ENCODE measurements around the gene B4GAT1. TPM values are rescaled to one million over a fixed set of nuclear protein-coding genes. Genes with fewer than 3 reads are reported as not detected.
"Not testable (repeated sequence)": the region's sequence is repeated elsewhere in the genome, so short reads cannot be mapped to it uniquely, and the experiment has no call there.

B4GAT1 gene
- 25.2 TPM for polyA plus RNA-seq (2012; ENCODE audit: insufficient read depth, insufficient read length)

- peak within 1 kb of the TSS; percentile 79 for H3K4me3 ChIP-seq (ENCODE audit: low read length)
- peak; percentile 88 for DNase-seq (ENCODE audit: low read depth, low spot score)
Measured at GRCh38 chr11:66347425-66348276, at the start of gene B4GAT1. TSS of gene B4GAT1 (minus strand) at chr11:66347629. CDS start at chr11:66347545, 84 bp downstream.

GRCh38 chr11:66393954-66394353 lies 46.5 kb upstream of the B4GAT1 start:
- no peak overlapping the region for H3K4me3 ChIP-seq (ENCODE audit: low read length)
- DNase-seq (ENCODE audit: low read depth, low spot score), result no peak

- H3K4me3 ChIP-seq (ENCODE audit: low read length), result no peak overlapping the region
- no peak for DNase-seq (ENCODE audit: low read depth, low spot score)
Measured at GRCh38 chr11:66391322-66391721, 43.9 kb upstream of the B4GAT1 start.

GRCh38 chr11:66388780-66389386 lies 41.5 kb upstream of the B4GAT1 start:
- DNase-seq (ENCODE audit: low read depth, low spot score), result peak; percentile 78

GRCh38 chr11:66386171-66387069 lies 39.0 kb upstream of the B4GAT1 start:
- peak; percentile 83 for DNase-seq (ENCODE audit: low read depth, low spot score)
- peak overlapping the region; percentile 38 for H3K4me3 ChIP-seq (ENCODE audit: low read length)

More at GRCh38 chr11:66388780-66389386, 41.5 kb upstream of the B4GAT1 start:
- no peak overlapping the region for H3K4me3 ChIP-seq (ENCODE audit: low read length)

- not testable (repeated sequence) for DNase-seq (ENCODE audit: low read depth, low spot score); H3K4me3 ChIP-seq (ENCODE audit: low read length)
Measured at GRCh38 chr11:66384316-66384715, 36.9 kb upstream of the B4GAT1 start.

GRCh38 chr11:66380264-66380663 lies 32.8 kb upstream of the B4GAT1 start:
- DNase-seq (ENCODE audit: low read depth, low spot score); H3K4me3 ChIP-seq (ENCODE audit: low read length): not testable (repeated sequence)

GRCh38 chr11:66373690-66374287 lies 26.4 kb upstream of the B4GAT1 start:
- DNase-seq (ENCODE audit: low read depth, low spot score), result not testable (repeated sequence)

GRCh38 chr11:66373265-66373664 lies 25.8 kb upstream of the B4GAT1 start:
- DNase-seq (ENCODE audit: low read depth, low spot score), result no peak
- no peak overlapping the region for H3K4me3 ChIP-seq (ENCODE audit: low read length)

More at GRCh38 chr11:66373690-66374287, 26.4 kb upstream of the B4GAT1 start:
- not testable (repeated sequence) for H3K4me3 ChIP-seq (ENCODE audit: low read length)

- DNase-seq (ENCODE audit: low read depth, low spot score), result peak; percentile 80
- peak within 1 kb of the TSS; percentile 64 for H3K4me3 ChIP-seq (ENCODE audit: low read length)
Measured at GRCh38 chr11:66371627-66372415, 24.4 kb upstream of the B4GAT1 start, which contains the start of gene SLC29A2. TSS of gene SLC29A2 (minus strand) at chr11:66371760. CDS start at chr11:66371591, 169 bp downstream.

GRCh38 chr11:66369073-66369894 lies 21.9 kb upstream of the B4GAT1 start:
- H3K4me3 ChIP-seq (ENCODE audit: low read length), result no peak overlapping the region
- DNase-seq (ENCODE audit: low read depth, low spot score), result no peak

GRCh38 chr11:66368484-66368883 lies 21.1 kb upstream of the B4GAT1 start:
- no peak overlapping the region for H3K4me3 ChIP-seq (ENCODE audit: low read length)
- DNase-seq (ENCODE audit: low read depth, low spot score), result no peak

GRCh38 chr11:66367561-66368312 lies 20.3 kb upstream of the B4GAT1 start:
- DNase-seq (ENCODE audit: low read depth, low spot score), result no peak
- no peak overlapping the region for H3K4me3 ChIP-seq (ENCODE audit: low read length)

- H3K4me3 ChIP-seq (ENCODE audit: low read length), result no peak overlapping the region
- DNase-seq (ENCODE audit: low read depth, low spot score), result no peak
Measured at GRCh38 chr11:66366844-66367477, 19.5 kb upstream of the B4GAT1 start.

GRCh38 chr11:66365711-66366619 lies 18.5 kb upstream of the B4GAT1 start:
- H3K4me3 ChIP-seq (ENCODE audit: low read length), result no peak overlapping the region
- DNase-seq (ENCODE audit: low read depth, low spot score), result no peak
